GM21619 (cell line): ENCODE measurements around the gene PLA2G4A.
A peak's percentile ranks its signal among the peaks of the same experiment; 100 is the strongest.

ENCODE experiments used
- ATAC-seq: cut with Tn5 transposase; IDR thresholded peaks from one replicate; pipeline ENCODE4 v1.9.1; 2021; ENCODE audit not compliant: unreplicated experiment

PLA2G4A gene

GRCh38 chr1:186871784-186872183, 43.0 kb downstream of the PLA2G4A start:
- ATAC-seq = no peak

- ATAC-seq = no peak
These were observed 43.5 kb downstream of the PLA2G4A start for GRCh38 chr1:186872291-186872690.

- ATAC-seq = no peak
These were observed 44.9 kb downstream of the PLA2G4A start for GRCh38 chr1:186873687-186874086.

GRCh38 chr1:186875896-186876835, 47.4 kb downstream of the PLA2G4A start:
- ATAC-seq = no peak

- ATAC-seq = no peak
These were observed 49.6 kb downstream of the PLA2G4A start for GRCh38 chr1:186878356-186878755.

- ATAC-seq = no peak
These were observed 52.2 kb downstream of the PLA2G4A start for GRCh38 chr1:186880982-186881381.

- ATAC-seq = no peak
These were observed 53.8 kb downstream of the PLA2G4A start for GRCh38 chr1:186882372-186883134.

GRCh38 chr1:186884251-186884650, 55.5 kb downstream of the PLA2G4A start:
- no peak for ATAC-seq

- ATAC-seq = no peak
These were observed 58.5 kb downstream of the PLA2G4A start for GRCh38 chr1:186887203-186887602.

- no peak for ATAC-seq
These were observed 59.6 kb downstream of the PLA2G4A start for GRCh38 chr1:186888367-186888766.

- ATAC-seq = no peak
These were observed 64.2 kb downstream of the PLA2G4A start for GRCh38 chr1:186892936-186893335.

GRCh38 chr1:186894415-186894814, 65.7 kb downstream of the PLA2G4A start:
- ATAC-seq = no peak

GRCh38 chr1:186896211-186896610, 67.5 kb downstream of the PLA2G4A start:
- no peak for ATAC-seq

GRCh38 chr1:186897008-186897407, 68.3 kb downstream of the PLA2G4A start:
- no peak for ATAC-seq

- peak; percentile 92 for ATAC-seq
These were observed 70.8 kb downstream of the PLA2G4A start for GRCh38 chr1:186899577-186899976.

GRCh38 chr1:186899977-186900376, 71.2 kb downstream of the PLA2G4A start:
- no peak for ATAC-seq

- no peak for ATAC-seq
These were observed 71.9 kb downstream of the PLA2G4A start for GRCh38 chr1:186900539-186901237.

GRCh38 chr1:186901631-186902030, 72.9 kb downstream of the PLA2G4A start:
- no peak for ATAC-seq

- ATAC-seq = no peak
These were observed 74.8 kb downstream of the PLA2G4A start for GRCh38 chr1:186903374-186904136.

- ATAC-seq = no peak
These were observed 75.6 kb downstream of the PLA2G4A start for GRCh38 chr1:186904361-186904760.

- no peak for ATAC-seq
These were observed 76.8 kb downstream of the PLA2G4A start for GRCh38 chr1:186905561-186905960.
